A673 (cell line): ENCODE results near the gene ZNF775.

Experiments
- EZH2 ChIP-seq: fragments of 200-600 bp; sonication (generic); IDR thresholded peaks from 2 replicates; pipeline ENCODE4 v1.6.1; 2017; ENCODE audit warnings: borderline replicate concordance, low read depth, mild to moderate bottlenecking, mixed read lengths, antibody characterized with exemption, low read length; ENCODE audit not compliant: poor library complexity, severe bottlenecking
- TF ChIP-seq, protein P1 (sequence below): fragments of 300-800, 200-600 bp; sonication (generic); conservative IDR thresholded peaks from 2 replicates; pipeline ENCODE4 v1.5.1; 2017; ENCODE audit warnings: low read depth, mild to moderate bottlenecking, antibody characterized with exemption, low read length, moderate library complexity, mixed read lengths

GRCh38 chr7:150377196-150377595, 1.9 kb upstream of the ZNF775 start:
- TF ChIP-seq EZH2: no peak
- TF ChIP-seq, protein P1, sequence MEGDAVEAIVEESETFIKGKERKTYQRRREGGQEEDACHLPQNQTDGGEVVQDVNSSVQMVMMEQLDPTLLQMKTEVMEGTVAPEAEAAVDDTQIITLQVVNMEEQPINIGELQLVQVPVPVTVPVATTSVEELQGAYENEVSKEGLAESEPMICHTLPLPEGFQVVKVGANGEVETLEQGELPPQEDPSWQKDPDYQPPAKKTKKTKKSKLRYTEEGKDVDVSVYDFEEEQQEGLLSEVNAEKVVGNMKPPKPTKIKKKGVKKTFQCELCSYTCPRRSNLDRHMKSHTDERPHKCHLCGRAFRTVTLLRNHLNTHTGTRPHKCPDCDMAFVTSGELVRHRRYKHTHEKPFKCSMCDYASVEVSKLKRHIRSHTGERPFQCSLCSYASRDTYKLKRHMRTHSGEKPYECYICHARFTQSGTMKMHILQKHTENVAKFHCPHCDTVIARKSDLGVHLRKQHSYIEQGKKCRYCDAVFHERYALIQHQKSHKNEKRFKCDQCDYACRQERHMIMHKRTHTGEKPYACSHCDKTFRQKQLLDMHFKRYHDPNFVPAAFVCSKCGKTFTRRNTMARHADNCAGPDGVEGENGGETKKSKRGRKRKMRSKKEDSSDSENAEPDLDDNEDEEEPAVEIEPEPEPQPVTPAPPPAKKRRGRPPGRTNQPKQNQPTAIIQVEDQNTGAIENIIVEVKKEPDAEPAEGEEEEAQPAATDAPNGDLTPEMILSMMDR: no peak
